LNCaP clone FGC (cell line): ENCODE measurements around the gene AKAP13.

Experiments used
- DNase-seq: peaks from one replicate; pipeline ENCODE4 v3.0.0-alpha.2; 2011; ENCODE audit warnings: low read depth
- H3K4me3 ChIP-seq: 2 replicates; pipeline ENCODE4 v1.5.1; 2011; ENCODE audit warnings: mild to moderate bottlenecking, low read depth, low read length, control low read depth
- TF ChIP-seq, protein P1 (sequence below): IDR thresholded peaks from 2 replicates; pipeline ENCODE4 v1.5.1; 2012; ENCODE audit warnings: mild to moderate bottlenecking; ENCODE audit not compliant: control insufficient read depth, insufficient read depth; ENCODE audit errors: extremely low read depth

The AKAP13 gene

DNA sequence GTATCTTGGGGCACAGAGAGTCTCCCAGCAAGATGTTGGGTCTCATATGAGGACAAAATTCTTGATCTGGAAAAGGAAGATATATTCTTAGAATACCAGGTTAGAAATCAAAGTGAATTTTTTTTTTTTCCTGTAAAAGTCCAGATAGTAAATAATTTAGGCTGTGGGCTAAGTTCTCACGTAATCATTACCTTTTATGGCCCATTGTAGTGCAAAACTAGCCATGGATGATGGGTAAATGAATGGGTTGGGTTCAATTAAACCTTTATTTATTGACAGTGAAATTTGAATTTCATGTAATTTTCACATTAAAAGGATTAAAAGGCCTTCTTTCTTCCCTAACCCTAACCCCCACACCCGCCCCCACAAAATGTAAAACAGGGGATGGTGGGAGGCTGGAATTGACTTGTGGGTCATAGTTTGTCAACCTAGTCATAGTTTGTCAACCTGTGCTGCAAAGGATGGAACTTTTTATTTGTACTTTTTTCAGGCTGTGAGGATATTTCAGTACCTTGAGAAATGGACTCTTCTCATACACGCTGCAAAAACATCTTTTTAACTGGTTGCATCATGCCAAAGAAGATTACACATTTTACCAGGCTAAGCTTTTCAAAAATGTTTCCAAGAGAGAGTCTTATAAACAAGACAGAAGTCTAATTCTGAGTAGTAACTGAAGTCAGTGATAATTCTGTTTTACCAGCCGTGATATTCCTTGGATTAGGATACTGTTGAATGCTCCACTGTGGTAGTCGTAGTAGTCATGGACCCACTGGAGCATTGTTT, 138.8 kb downstream of the AKAP13 start:
- no peak for DNase-seq
- TF ChIP-seq, protein P1, sequence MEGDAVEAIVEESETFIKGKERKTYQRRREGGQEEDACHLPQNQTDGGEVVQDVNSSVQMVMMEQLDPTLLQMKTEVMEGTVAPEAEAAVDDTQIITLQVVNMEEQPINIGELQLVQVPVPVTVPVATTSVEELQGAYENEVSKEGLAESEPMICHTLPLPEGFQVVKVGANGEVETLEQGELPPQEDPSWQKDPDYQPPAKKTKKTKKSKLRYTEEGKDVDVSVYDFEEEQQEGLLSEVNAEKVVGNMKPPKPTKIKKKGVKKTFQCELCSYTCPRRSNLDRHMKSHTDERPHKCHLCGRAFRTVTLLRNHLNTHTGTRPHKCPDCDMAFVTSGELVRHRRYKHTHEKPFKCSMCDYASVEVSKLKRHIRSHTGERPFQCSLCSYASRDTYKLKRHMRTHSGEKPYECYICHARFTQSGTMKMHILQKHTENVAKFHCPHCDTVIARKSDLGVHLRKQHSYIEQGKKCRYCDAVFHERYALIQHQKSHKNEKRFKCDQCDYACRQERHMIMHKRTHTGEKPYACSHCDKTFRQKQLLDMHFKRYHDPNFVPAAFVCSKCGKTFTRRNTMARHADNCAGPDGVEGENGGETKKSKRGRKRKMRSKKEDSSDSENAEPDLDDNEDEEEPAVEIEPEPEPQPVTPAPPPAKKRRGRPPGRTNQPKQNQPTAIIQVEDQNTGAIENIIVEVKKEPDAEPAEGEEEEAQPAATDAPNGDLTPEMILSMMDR: no peak
- no peak overlapping the region for H3K4me3 ChIP-seq

DNA sequence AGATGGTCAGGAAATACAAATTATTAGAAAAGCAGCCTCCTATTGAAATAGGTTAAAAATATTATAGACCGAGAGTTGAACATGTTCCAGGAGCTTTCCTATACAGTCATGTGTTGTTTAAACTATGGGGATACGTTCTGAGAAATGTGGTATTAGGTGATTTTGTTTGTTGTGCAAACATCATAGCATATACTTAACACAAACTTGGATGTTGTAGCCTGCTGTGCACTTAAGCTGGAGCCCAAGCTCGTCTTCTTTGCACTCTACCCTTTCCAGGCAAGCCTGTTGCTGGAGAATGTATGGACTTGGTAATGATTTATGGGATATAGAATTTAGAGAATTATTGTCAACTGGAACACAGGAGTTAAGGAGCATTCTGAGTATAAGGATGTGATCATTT, 140.2 kb downstream of the AKAP13 start:
- peak overlapping the region; percentile 29; the same call in 1 of the 2 replicates for H3K4me3 ChIP-seq
- TF ChIP-seq, protein P1: no peak
- peak; percentile 74 for DNase-seq

DNA sequence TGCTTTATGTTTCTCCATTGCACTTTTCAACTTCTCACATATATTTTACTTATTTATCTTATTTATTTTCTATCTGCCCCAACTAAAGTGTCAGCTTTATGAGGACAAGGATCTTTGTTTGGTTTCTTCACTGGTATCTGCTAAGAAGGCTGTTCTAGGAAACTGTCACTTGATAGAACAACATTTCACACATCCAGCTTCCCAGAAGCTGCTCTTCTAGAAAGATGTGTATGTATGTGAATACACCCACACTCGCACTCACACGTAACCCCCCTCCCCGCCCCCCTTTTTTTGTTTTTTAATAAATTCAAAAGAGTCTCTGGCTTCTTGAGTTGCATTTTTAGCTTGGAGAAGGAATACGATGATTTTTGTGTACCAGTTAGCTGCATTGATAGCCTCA, 143.1 kb downstream of the AKAP13 start:
- TF ChIP-seq, protein P1: no peak
- H3K4me3 ChIP-seq: no peak overlapping the region
- DNase-seq: no peak

DNA sequence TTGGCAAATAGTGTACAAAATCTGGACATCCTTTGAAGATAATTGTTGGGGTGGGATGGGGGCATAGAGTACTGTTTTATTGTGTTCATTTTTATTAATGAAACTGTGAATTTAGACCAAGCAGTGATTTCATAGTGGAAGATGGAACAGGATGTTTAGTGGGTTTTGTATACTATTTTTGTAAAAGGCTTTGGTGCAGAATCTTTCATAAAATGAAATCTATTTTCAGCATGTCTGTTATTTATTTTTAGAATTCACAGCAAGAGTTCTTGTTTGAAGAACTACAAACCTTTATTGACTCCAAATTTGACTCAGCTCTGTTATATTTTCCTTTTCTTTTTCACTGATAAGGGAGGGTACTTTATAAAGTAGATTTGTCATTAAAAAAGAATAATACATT, 145.4 kb downstream of the AKAP13 start:
- no peak overlapping the region for H3K4me3 ChIP-seq
- DNase-seq: no peak
- TF ChIP-seq, protein P1: no peak

DNA sequence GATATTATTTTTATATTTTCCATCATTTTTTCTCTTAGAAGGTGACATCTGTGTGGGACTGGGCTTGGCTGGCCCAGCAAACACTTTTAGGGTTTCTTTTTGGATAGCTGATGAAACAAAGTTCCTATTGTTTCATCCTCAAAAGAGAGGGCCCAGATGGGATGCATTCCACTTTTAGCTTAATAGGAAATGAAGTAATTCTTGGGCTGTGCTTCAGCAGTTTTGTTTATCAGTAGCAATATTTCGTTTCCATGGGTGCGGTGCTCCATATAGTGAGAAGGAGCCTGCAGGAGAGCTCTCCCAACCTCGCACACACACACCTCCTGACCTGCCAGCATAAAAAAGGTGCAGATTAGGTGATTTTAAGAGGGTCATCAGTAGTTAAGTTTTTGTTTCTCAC, 147.5 kb downstream of the AKAP13 start:
- no peak overlapping the region for H3K4me3 ChIP-seq
- no peak for DNase-seq
- TF ChIP-seq, protein P1: no peak

DNA sequence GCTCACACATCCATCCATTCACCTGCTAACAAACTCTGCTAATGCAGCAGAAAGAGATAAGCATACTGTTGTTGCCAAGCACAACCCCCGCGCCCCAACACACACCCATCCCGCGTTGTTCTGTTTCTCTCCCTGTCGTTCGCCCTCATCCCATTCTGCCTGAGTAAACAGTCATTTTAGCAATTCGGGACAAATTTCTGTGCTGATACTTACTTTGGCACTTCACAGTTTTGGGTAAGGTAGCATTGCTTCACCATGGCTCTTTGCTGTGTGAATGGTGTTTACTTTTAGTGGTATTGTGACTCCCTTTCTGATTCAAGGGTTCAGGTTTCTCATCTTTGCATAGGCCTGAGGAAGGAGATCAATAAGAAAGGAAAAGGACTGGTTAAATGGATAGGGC, 149.7 kb downstream of the AKAP13 start:
- DNase-seq: no peak
- TF ChIP-seq, protein P1: no peak
- H3K4me3 ChIP-seq: no peak overlapping the region

DNA sequence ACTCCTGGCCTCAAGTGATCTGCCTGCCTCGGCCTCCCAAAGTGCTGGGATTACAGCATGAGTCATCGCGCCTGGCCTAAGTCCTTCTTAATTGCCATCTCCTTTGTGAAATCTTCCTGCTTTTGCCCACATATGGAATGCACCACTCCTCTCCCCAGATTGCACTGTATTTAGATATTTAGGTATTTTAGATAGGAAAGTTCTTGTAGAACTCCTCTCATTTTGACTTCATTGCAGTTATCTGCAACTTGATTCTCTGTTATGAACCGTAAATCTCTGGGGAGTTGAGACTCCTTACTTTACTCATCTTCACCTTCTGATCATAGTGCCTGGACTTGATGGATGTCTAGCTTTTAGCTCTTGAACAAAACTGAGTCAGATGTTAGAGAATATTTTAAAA, 150.7 kb downstream of the AKAP13 start:
- TF ChIP-seq, protein P1: no peak
- no peak overlapping the region for H3K4me3 ChIP-seq
- no peak for DNase-seq
